Measurements from ENCODE around the gene DIS3L2. TPM values are rescaled to one million over a fixed set of nuclear protein-coding genes. Genes with fewer than 3 reads are reported as not detected.
"Not testable (repeated sequence)": the region's sequence is repeated elsewhere in the genome, so short reads cannot be mapped to it uniquely, and the experiment has no call there.

The DIS3L2 gene
- total RNA-seq, 1 experiment from 2014 or later: 15.8 TPM

DNA sequence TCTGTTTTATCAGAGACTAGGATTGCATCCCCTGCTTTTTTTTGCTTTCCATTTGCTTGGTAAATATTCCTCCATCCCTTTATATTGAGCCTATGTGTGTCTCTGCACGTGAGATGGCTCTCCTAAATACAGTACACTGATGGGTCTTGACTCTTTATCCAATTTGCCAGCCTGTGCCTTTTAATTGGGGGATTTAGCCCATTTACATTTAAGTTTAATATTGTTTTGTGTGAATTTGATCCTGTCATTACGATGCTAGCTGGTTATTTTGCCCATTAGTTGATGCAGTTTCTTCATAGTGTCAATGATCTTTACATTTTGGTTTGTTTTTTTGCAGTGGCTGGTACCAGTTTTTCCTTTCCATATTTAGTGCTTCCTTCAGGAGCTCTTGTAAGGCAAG, 73.8 kb downstream of the DIS3L2 start:
- not testable (repeated sequence) for H3K4me2 ChIP-seq (ENCODE audit: low read depth, low read length, poor library complexity, severe bottlenecking); H3K9me2 ChIP-seq (replicated peaks; ENCODE audit: insufficient read depth, low read length); DNase-seq; H4K20me1 ChIP-seq (ENCODE audit: insufficient read depth, low read depth, low read length); H2AFZ ChIP-seq (ENCODE audit: low read length); H3K9me3 ChIP-seq (ENCODE audit: low read length); H3K4me1 ChIP-seq (ENCODE audit: low read length); H3K27me3 ChIP-seq (ENCODE audit: low read length); H3K79me2 ChIP-seq (ENCODE audit: low read length); H3K36me3 ChIP-seq (ENCODE audit: insufficient read depth, low read length); H3K9ac ChIP-seq (ENCODE audit: low read length); H3K27ac ChIP-seq (ENCODE audit: low read length); H3K4me3 ChIP-seq (ENCODE audit: low read length)

DNA sequence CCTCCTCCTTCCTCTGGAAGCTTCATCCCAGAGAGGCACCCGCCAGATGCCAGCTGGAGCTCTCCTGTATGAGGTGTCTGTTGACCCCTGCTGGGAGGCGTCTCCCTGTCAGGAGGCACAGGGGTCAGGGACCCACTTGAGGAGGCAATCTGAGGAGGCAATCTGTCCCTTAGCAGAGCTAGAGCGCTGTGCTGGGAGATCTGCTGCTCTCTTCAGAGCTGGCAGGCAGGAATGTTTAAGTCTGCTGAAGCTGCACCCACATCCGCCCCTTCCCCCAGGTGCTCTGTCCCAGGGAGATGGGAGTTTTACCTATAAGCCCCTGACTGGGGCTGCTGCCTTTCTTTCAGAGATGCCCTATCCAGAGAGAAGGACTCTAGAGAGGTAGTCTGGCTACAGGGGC, 75.4 kb downstream of the DIS3L2 start:
- not testable (repeated sequence) for H3K4me3 ChIP-seq (ENCODE audit: low read length); H3K9ac ChIP-seq (ENCODE audit: low read length); H3K79me2 ChIP-seq (ENCODE audit: low read length); H3K9me3 ChIP-seq (ENCODE audit: low read length); H4K20me1 ChIP-seq (ENCODE audit: insufficient read depth, low read depth, low read length); H3K27ac ChIP-seq (ENCODE audit: low read length); H2AFZ ChIP-seq (ENCODE audit: low read length); DNase-seq; H3K4me2 ChIP-seq (ENCODE audit: low read depth, low read length, poor library complexity, severe bottlenecking); H3K36me3 ChIP-seq (ENCODE audit: insufficient read depth, low read length); H3K27me3 ChIP-seq (ENCODE audit: low read length); H3K9me2 ChIP-seq (replicated peaks; ENCODE audit: insufficient read depth, low read length); H3K4me1 ChIP-seq (ENCODE audit: low read length)

DNA sequence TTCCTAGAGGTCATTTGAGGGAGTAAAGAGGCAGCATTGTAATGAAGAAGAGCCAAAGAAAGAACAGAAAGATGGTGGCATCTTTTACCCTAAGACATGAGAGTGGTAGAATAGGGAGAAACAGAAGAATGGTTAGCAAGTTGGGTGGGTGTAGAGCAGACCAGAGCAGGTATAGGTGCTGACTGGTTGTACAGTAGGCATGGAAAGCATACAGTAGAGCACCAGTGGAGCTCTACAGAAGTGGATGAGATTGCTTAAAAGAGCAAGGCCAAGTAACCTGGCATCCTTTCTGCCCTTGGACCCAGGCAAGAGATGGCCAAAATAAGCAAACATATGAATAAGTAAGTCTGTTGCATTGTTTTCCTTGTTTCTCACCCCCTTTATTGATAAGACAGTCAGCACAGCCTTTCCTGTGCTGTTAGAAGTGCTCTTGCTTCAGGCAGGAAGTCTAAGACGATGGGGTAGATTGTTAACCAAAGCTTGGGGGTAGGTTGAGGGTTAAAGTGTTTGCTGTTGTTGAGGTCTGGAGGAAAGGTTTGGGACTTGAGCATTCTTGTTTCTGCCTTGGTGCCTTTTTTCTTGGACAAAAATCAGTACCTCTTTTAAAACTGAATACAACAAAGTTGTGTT, 76.9 kb downstream of the DIS3L2 start:
- Histone ChIP-seq H3K79me2 (ENCODE audit: low read length) (no peaks in the 10 kb centered on the region), H3K27ac (ENCODE audit: low read length) (no peak overlapping the region), H4K20me1 (ENCODE audit: insufficient read depth, low read depth, low read length) (no peaks in the 10 kb centered on the region), H3K9me2 (replicated peaks; ENCODE audit: insufficient read depth, low read length) (no peaks in the 10 kb centered on the region), H3K27me3 (ENCODE audit: low read length) (no peaks in the 10 kb centered on the region), H3K4me3 (ENCODE audit: low read length) (no peak overlapping the region), H3K4me2 (ENCODE audit: low read depth, low read length, poor library complexity, severe bottlenecking) (no peak overlapping the region), H2AFZ (ENCODE audit: low read length) (no peak overlapping the region), H3K36me3 (ENCODE audit: insufficient read depth, low read length) (no peaks in the 10 kb centered on the region), H3K4me1 (ENCODE audit: low read length) (no peaks in the 10 kb centered on the region), H3K9me3 (ENCODE audit: low read length) (no peaks in the 10 kb centered on the region), H3K9ac (ENCODE audit: low read length) (no peak overlapping the region)
- DNase-seq: no peak

DNA sequence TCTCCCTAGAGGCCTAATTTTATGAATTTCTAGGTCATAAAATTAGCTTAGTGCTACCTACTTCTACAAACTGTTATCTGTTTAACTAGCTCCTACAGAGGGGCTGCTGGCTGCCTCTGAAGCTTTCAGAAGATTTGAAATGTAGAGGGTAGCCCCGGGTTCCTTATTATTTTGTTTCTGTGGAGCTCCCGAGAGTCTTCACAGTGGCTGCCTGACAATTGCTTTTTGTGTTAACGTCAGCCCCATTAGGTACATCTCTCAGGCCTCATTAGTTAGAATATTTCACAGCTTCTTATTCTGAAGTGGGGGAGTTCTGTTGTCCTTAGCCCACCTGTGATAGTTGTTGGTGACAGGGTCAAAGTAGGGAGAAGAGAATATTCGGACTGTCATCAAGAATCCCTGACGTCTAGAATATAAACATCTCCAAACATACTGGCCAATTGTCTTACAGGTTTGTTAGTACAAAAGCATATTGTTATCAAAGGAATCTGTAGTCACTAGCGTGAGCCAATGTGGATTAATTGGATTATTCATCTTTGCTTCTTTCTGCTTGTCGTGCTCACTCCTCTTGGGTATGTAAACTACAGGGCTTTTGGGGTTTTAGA, 77.5 kb downstream of the DIS3L2 start:
- Histone ChIP-seq H3K4me1 (ENCODE audit: low read length) (no peaks in the 10 kb centered on the region), H3K36me3 (ENCODE audit: insufficient read depth, low read length) (no peaks in the 10 kb centered on the region), H3K79me2 (ENCODE audit: low read length) (no peaks in the 10 kb centered on the region), H3K27ac (ENCODE audit: low read length) (no peak overlapping the region), H3K9me2 (replicated peaks; ENCODE audit: insufficient read depth, low read length) (no peaks in the 10 kb centered on the region), H4K20me1 (ENCODE audit: insufficient read depth, low read depth, low read length) (no peaks in the 10 kb centered on the region), H3K4me2 (ENCODE audit: low read depth, low read length, poor library complexity, severe bottlenecking) (no peak overlapping the region), H3K9ac (ENCODE audit: low read length) (no peak overlapping the region), H2AFZ (ENCODE audit: low read length) (no peak overlapping the region), H3K9me3 (ENCODE audit: low read length) (no peaks in the 10 kb centered on the region), H3K27me3 (ENCODE audit: low read length) (no peaks in the 10 kb centered on the region), H3K4me3 (ENCODE audit: low read length) (no peak overlapping the region)
- DNase-seq: no peak

DNA sequence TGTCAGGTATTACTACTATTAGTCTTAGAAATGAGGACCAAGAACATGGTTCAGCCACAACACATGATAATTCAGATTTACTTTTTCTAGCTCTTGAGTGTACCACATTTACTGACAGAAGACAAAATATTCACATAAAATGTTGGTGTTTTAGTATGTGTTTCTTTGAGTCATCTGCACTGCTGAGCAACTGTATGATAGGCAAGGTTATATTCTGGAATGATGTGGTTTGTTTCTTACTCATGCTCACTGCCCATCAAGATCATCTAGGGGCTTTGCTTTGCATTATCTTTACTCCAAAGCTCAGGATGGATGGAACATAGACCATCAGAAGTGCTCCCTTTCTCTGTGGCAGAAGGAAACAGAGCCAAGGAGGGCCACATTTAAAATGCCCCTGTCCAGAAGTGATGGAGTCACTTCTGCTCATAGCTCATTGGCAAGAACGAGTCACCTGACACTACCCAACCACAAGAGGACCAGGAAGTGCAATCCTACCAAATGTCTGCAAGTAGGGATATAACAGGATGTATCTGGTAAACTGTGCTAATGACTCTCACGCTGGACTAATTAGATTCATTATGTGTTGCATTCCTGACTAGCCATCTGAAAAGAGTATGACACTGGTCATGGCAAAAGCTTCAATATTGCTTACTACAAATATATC, 81.5 kb downstream of the DIS3L2 start:
- H2AFZ ChIP-seq (ENCODE audit: low read length): no peak overlapping the region
- no peaks in the 10 kb centered on the region for H3K27me3 ChIP-seq (ENCODE audit: low read length)
- H3K4me2 ChIP-seq (ENCODE audit: low read depth, low read length, poor library complexity, severe bottlenecking): no peak overlapping the region
- no peaks in the 10 kb centered on the region for H3K36me3 ChIP-seq (ENCODE audit: insufficient read depth, low read length)
- H3K9me2 ChIP-seq (replicated peaks; ENCODE audit: insufficient read depth, low read length): no peaks in the 10 kb centered on the region
- no peaks in the 10 kb centered on the region; the same call in 1 of the 2 replicates for H3K4me1 ChIP-seq (ENCODE audit: low read length)
- no peak overlapping the region for H3K4me3 ChIP-seq (ENCODE audit: low read length)
- no peaks in the 10 kb centered on the region for H3K79me2 ChIP-seq (ENCODE audit: low read length)
- H3K9me3 ChIP-seq (ENCODE audit: low read length): no peaks in the 10 kb centered on the region
- H3K9ac ChIP-seq (ENCODE audit: low read length): no peak overlapping the region
- no peaks in the 10 kb centered on the region for H4K20me1 ChIP-seq (ENCODE audit: insufficient read depth, low read depth, low read length)
- H3K27ac ChIP-seq (ENCODE audit: low read length): no peak overlapping the region
- no peak for DNase-seq

DNA sequence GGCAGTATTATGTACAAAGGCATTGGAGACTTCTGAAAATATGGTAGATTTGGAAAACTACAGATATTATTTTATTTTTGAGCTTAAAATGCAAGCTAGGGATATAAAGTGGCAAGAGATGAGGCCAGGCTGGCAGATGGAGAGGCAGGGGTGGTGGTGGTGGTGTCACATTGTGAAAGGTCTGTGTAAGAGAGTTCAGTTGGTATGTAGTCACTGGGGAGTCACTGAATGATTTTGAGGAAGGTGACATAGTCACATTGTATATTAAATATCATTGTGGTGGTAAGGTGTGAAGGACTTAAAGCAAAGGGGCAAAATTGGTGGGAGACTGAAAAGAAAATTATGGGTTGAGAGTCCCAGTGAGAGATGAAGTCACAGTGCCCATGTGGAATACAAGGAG, 82.5 kb downstream of the DIS3L2 start:
- Histone ChIP-seq H2AFZ (ENCODE audit: low read length) (no peak overlapping the region), H3K9me3 (ENCODE audit: low read length) (no peaks in the 10 kb centered on the region), H3K27ac (ENCODE audit: low read length) (no peak overlapping the region), H3K36me3 (ENCODE audit: insufficient read depth, low read length) (no peaks in the 10 kb centered on the region), H3K27me3 (ENCODE audit: low read length) (no peaks in the 10 kb centered on the region), H3K4me2 (ENCODE audit: low read depth, low read length, poor library complexity, severe bottlenecking) (no peak overlapping the region), H3K4me1 (ENCODE audit: low read length) (no peaks in the 10 kb centered on the region; the same call in 1 of the 2 replicates), H3K9ac (ENCODE audit: low read length) (no peak overlapping the region), H4K20me1 (ENCODE audit: insufficient read depth, low read depth, low read length) (no peaks in the 10 kb centered on the region), H3K9me2 (replicated peaks; ENCODE audit: insufficient read depth, low read length) (no peaks in the 10 kb centered on the region), H3K4me3 (ENCODE audit: low read length) (no peak overlapping the region), H3K79me2 (ENCODE audit: low read length) (no peaks in the 10 kb centered on the region)
- DNase-seq: no peak

- Histone ChIP-seq H3K36me3 (ENCODE audit: insufficient read depth, low read length) (no peaks in the 10 kb centered on the region), H2AFZ (ENCODE audit: low read length) (no peak overlapping the region), H3K9me3 (ENCODE audit: low read length) (no peaks in the 10 kb centered on the region), H3K4me3 (ENCODE audit: low read length) (no peak overlapping the region), H3K4me2 (ENCODE audit: low read depth, low read length, poor library complexity, severe bottlenecking) (no peak overlapping the region), H3K27ac (ENCODE audit: low read length) (no peak overlapping the region), H3K4me1 (ENCODE audit: low read length) (peaks cover 18% of the 10 kb centered on the region), H3K27me3 (ENCODE audit: low read length) (no peaks in the 10 kb centered on the region), H3K9me2 (replicated peaks; ENCODE audit: insufficient read depth, low read length) (no peaks in the 10 kb centered on the region), H3K79me2 (ENCODE audit: low read length) (no peaks in the 10 kb centered on the region), H3K9ac (ENCODE audit: low read length) (no peak overlapping the region), H4K20me1 (ENCODE audit: insufficient read depth, low read depth, low read length) (peaks cover 10% of the 10 kb centered on the region; the same call in 1 of the 2 replicates)
- no peak for DNase-seq
These were observed 87.8 kb downstream of the DIS3L2 start for GRCh38 chr2:232049350-232049749.

DNA sequence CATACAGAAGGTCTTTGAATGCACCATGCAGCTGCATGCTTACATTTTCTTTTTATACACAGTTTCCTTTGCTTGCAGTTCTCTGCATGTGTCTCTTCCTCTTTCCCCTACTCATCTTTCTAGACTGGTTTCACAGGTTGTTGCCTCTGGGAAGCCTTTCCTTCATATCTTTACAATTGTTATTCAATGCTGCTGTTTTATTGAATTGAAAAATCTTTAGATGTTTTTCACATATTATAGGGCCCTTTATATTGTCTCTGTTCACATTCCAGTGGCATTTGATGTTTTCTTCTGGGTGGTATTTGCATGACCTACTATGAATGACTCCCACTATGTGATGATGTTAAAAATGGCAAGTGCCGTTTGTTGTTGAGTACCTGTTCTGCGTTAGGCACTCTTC, 91.1 kb downstream of the DIS3L2 start:
- H3K79me2 ChIP-seq (ENCODE audit: low read length): no peaks in the 10 kb centered on the region
- H3K9me2 ChIP-seq (replicated peaks; ENCODE audit: insufficient read depth, low read length): no peaks in the 10 kb centered on the region
- DNase-seq: no peak
- no peak overlapping the region for H3K9ac ChIP-seq (ENCODE audit: low read length)
- no peaks in the 10 kb centered on the region for H3K27me3 ChIP-seq (ENCODE audit: low read length)
- peaks cover 10% of the 10 kb centered on the region; the same call in 1 of the 2 replicates for H4K20me1 ChIP-seq (ENCODE audit: insufficient read depth, low read depth, low read length)
- no peaks in the 10 kb centered on the region for H3K9me3 ChIP-seq (ENCODE audit: low read length)
- peak overlapping the region; percentile 21 for H3K4me2 ChIP-seq (ENCODE audit: low read depth, low read length, poor library complexity, severe bottlenecking)
- H3K36me3 ChIP-seq (ENCODE audit: insufficient read depth, low read length): no peaks in the 10 kb centered on the region
- peaks cover 19% of the 10 kb centered on the region for H3K4me1 ChIP-seq (ENCODE audit: low read length)
- no peak overlapping the region for H2AFZ ChIP-seq (ENCODE audit: low read length)
- H3K27ac ChIP-seq (ENCODE audit: low read length): no peak overlapping the region
- H3K4me3 ChIP-seq (ENCODE audit: low read length): no peak overlapping the region

Measured in Karpas-422 (cell line).